Activated CD4-positive, alpha-beta T cell treated with anti-CD3 and anti-CD28 coated beads for 36 hours (primary cell): ENCODE results near the gene RASAL1. TPM values are rescaled to one million over a fixed set of nuclear protein-coding genes. Genes with fewer than 3 reads are reported as not detected.

Source experiments
- ATAC-seq: fragments of 200-7000 bp; cut with Tn5 transposase; one replicate; pipeline ENCODE4 v1.10.0; 2021; ENCODE audit warnings: mild to moderate bottlenecking, moderate library complexity
- CTCF ChIA-PET: fragments of 350-600 bp; sonication (Branson Sonifier 250); formaldehyde crosslinking; loops from one replicate; lab custom pipeline; 2021; ENCODE audit warnings: antibody characterized with exemption; lab: Charles Lee
- POLR2A ChIA-PET: fragments of 350-600 bp; sonication (Branson Sonifier 250); formaldehyde crosslinking; loops from one replicate; lab custom pipeline; 2021; ENCODE audit warnings: antibody characterized with exemption, inconsistent platforms; lab: Charles Lee
- DNase-seq: peaks from one replicate; pipeline ENCODE4 v3.0.0-alpha.2; 2020
- H3K27ac Mint-ChIP-seq: one replicate; pipeline ENCODE4 v1.8.0; 2021; ENCODE audit warnings: mixed read lengths
- H3K27me3 Mint-ChIP-seq: one replicate; pipeline ENCODE4 v1.8.0; 2021; ENCODE audit warnings: mixed read lengths
- H3K36me3 Mint-ChIP-seq: one replicate; pipeline ENCODE4 v1.8.0; 2021; ENCODE audit warnings: low read depth, mixed read lengths
- H3K4me1 Mint-ChIP-seq: one replicate; pipeline ENCODE4 v1.8.0; 2021; ENCODE audit warnings: mixed read lengths
- H3K4me3 Mint-ChIP-seq: one replicate; pipeline ENCODE4 v1.8.0; 2021; ENCODE audit warnings: mild to moderate bottlenecking, moderate library complexity, mixed read lengths
- H3K9me3 Mint-ChIP-seq: one replicate; pipeline ENCODE4 v1.8.0; 2021; ENCODE audit warnings: low read depth, mixed read lengths
- intact Hi-C, 2 experiments: fragments of 100-400 bp; cut with DNase I in 1 of 2; cut with micrococcal nuclease in 1 of 2; formaldehyde crosslinking; loops; one replicate each; pipeline versions ENCODE4 v1.14.2 to v1.15.1; 2022 to 2024; cut with DNase I, micrococcal nuclease
- total RNA-seq, 2 experiments: library from RNA; stranded (reverse); gene quantifications; one replicate each; pipeline ENCODE4 v1.2.3, GENCODE V29; 2021

Gene RASAL1
- total RNA-seq, 2 experiments from 2014 or later, result 9.0 to 10.6 TPM

DNA sequence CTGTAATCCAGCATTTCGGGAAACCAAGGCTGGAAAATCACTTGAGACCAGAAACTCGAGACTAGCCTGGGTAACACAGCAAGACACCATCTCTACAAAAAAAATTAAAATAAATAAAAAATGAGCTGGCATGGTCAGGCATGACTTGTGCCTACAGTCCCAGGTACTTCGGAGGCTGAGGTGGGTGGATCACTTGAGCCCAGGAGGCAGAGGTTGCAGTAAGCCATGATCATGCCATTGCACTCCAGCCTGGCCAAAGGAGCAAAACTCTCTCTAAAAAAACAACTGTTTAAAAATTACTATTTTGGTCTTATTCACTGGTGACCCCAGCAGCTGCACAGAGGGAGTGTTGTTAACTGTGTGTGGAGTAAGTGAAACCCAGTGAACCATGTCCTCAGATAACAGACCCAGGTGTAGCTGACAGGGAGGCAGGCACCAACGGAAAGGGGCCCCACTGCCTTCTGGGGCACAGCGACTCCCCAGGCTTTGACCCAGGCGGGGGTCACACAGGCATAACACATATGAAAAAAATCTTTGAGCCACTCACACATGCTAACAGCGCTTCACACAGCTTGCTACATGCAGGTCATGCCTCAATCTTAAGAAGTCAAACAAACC is 37.6 kb upstream of the RASAL1 start:
- peaks cover 70% of the 10 kb centered on the region for H3K36me3 Mint-ChIP-seq
- H3K27ac Mint-ChIP-seq, result no peak overlapping the region
- H3K9me3 Mint-ChIP-seq, result no peaks in the 10 kb centered on the region
- H3K4me3 Mint-ChIP-seq, result no peak overlapping the region
- no peak for ATAC-seq
- H3K27me3 Mint-ChIP-seq, result no peaks in the 10 kb centered on the region
- H3K4me1 Mint-ChIP-seq, result peaks cover 2% of the 10 kb centered on the region
- DNase-seq, result no peak
- POLR2A ChIA-PET, result interaction anchor here (0.6 kb wide), 2 partner anchors 8 to 12 kb away, joined by 3 to 4 read pairs; partner anchors contain the start of genes DDX54 and RITA1
- CTCF ChIA-PET, result interaction anchor here (0.9 to 4.7 kb wide), 14 partner anchors 11 to 183 kb away, joined by 4 to 30 read pairs (median 8); partner anchors contain the start of genes DDX54, RASAL1 and RITA1
- intact Hi-C loops, result no loop called here

DNA sequence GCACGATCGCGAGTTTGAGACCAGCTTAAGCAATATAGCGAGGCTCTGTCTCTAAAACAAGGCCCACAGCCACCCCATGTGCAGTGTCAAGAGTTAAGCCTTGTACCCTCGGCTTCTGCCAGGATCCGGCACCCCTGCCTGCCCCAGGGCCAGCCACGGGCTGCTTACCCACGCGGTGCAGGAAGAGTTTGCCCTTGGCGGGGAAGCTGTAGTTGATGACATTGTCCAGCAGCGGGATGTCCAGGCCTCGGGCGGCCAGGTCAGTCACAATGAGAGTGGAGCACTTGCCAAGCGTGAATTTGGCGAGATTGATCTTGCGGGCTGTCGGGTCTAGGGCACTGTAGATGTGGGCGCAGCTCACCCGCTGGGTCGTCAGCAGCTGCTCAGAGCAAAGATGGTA is 36.6 kb upstream of the RASAL1 start:
- Mint-ChIP-seq H3K27ac (peak overlapping the region; percentile 63), H3K4me1 (peaks cover 2% of the 10 kb centered on the region), H3K9me3 (no peaks in the 10 kb centered on the region), H3K4me3 (no peak overlapping the region), H3K27me3 (no peaks in the 10 kb centered on the region), H3K36me3 (peaks cover 60% of the 10 kb centered on the region)
- intact Hi-C loops, result no loop called here
- DNase-seq (no peak), ATAC-seq (no peak)
- ChIA-PET POLR2A (no interaction called here), CTCF (interaction anchor here (0.5 to 4.7 kb wide), 13 partner anchors 11 to 179 kb away, joined by 3 to 30 read pairs (median 5); partner anchors contain the start of genes DDX54 and RITA1)

DNA sequence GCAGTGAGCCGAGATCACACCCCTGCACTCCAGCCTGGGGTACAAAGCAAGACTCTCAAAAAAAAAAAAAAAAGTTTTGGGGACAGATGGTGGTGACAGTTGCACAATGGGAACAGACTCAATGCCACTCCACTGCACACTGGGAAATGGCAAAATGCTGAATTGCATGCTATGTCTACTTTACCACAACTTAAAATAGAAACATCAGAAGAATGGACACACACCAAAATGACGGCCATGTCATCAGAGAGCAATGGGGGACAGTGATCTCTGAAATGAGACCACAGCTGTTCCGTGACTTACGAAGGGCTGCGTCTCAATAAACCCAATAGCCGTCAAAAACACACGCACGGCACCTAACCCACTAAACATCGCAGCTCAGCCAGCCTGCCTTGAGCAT is 36.0 kb upstream of the RASAL1 start:
- Mint-ChIP-seq H3K4me3 (no peak overlapping the region), H3K27ac (no peak overlapping the region), H3K27me3 (no peaks in the 10 kb centered on the region), H3K9me3 (no peaks in the 10 kb centered on the region), H3K4me1 (peaks cover 2% of the 10 kb centered on the region), H3K36me3 (peaks cover 57% of the 10 kb centered on the region)
- ChIA-PET POLR2A (no interaction called here), CTCF (interaction anchor here (0.5 to 1.6 kb wide), 6 partner anchors 11 to 180 kb away, joined by 3 to 5 read pairs (median 4); no protein-coding TSS in a partner anchor)
- DNase-seq (no peak), ATAC-seq (no peak)
- intact Hi-C loops, result no loop called here

DNA sequence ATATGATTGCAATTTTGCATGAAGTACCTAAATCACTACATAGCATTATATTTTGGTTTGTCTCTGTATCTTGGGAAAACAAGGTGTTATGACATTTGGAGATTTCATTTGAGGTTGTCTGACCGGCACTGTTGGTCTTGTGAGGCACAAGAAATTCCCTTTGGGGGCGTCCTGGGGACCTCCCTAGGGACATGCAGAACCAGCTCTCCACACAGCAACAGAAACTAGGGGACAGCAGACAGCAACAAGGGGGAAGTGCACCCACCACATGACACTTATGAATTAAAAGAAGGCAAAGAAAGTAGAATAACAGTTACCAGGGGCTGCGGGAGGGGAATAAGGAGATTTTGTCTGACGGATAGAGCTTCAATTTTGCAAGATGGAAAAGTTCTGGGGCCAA is 35.4 kb upstream of the RASAL1 start:
- ATAC-seq (no peak), DNase-seq (no peak)
- no peak overlapping the region for H3K4me3 Mint-ChIP-seq
- peaks cover 2% of the 10 kb centered on the region for H3K4me1 Mint-ChIP-seq
- H3K36me3 Mint-ChIP-seq, result peaks cover 59% of the 10 kb centered on the region
- H3K27me3 Mint-ChIP-seq, result no peaks in the 10 kb centered on the region
- ChIA-PET POLR2A (no interaction called here), CTCF (interaction anchor here (0.6 to 1.6 kb wide), 3 partner anchors 13 to 179 kb away, joined by 3 to 5 read pairs (median 3); no protein-coding TSS in a partner anchor)
- H3K27ac Mint-ChIP-seq, result no peak overlapping the region
- no peaks in the 10 kb centered on the region for H3K9me3 Mint-ChIP-seq
- intact Hi-C loops, result no loop called here

DNA sequence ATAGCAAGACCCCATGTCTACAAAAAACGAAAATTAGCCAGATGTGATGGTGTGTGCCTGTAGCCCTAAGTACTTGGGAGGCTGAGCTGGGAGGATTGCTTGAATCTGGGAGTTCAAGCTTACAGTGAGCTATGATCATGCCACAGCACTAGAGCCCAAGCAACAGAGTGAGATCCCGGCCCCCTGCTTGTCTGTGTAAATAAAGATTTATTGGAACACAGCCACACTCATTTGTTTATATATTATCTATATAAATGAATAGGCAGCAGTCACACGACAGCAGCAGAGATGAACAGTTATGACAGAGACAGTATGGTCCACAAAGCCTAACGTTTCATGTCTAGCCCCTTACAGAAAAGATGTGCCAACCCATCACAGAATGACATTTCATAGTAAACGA is 34.9 kb upstream of the RASAL1 start:
- Mint-ChIP-seq H3K27ac (no peak overlapping the region), H3K4me3 (no peak overlapping the region), H3K27me3 (no peaks in the 10 kb centered on the region), H3K9me3 (no peaks in the 10 kb centered on the region), H3K36me3 (peaks cover 62% of the 10 kb centered on the region), H3K4me1 (peaks cover 2% of the 10 kb centered on the region)
- POLR2A ChIA-PET, result no interaction called here
- DNase-seq (no peak), ATAC-seq (no peak)
- CTCF ChIA-PET, result interaction anchor here (0.6 to 1.6 kb wide), 3 partner anchors 13 to 178 kb away, joined by 3 to 5 read pairs (median 3); no protein-coding TSS in a partner anchor
- intact Hi-C loops, result no loop called here

DNA sequence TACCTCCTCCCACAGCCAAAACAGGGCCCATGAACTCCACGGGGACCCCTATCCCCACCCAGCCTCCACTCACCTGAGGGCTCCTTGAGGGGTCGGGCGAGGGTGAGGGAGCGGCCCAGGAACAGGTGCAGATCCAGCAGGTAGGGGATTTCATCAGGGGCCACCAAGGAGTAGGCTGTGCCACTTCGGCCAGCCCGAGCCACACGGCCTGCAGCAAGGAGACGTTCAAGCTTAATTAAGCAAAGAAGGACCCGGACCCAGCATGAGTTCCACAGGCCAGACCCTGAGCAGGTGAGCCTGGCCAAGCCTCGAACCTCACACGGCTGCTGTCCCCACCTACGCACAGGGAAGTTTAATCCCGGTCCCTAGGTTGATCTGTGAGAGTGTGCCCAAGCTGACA is 34.1 kb upstream of the RASAL1 start:
- intact Hi-C loops, result no loop called here

DNA sequence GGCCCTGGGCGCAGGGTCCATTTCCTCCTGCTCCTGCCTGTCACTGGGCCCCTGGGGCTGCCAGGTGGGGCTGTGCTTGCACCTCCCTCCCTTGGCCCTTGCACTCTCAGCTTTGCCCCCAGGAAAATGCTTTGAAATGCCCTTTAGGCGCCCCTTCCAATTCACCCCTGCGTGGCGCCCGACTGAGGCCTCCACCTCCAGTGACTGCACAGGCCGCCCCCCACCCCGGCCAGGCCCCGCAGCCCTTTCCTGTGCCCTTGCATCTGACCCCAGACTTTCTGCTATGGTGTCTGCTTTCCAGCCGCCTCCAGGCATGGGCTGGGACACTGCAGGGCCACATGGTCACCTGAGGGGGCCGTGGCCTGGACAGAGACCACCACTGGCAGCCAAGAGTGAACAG is 32.3 kb upstream of the RASAL1 start:
- POLR2A ChIA-PET, result no interaction called here
- H3K9me3 Mint-ChIP-seq, result no peaks in the 10 kb centered on the region
- H3K4me3 Mint-ChIP-seq, result no peak overlapping the region
- H3K27ac Mint-ChIP-seq, result no peak overlapping the region
- intact Hi-C loops, result no loop called here
- CTCF ChIA-PET, result interaction anchor here (0.6 kb wide), 1 partner anchor 9 kb away, joined by 3 read pairs; no protein-coding TSS in a partner anchor
- no peak for DNase-seq
- no peak for ATAC-seq
- H3K4me1 Mint-ChIP-seq, result no peaks in the 10 kb centered on the region
- H3K36me3 Mint-ChIP-seq, result peaks cover 56% of the 10 kb centered on the region
- no peaks in the 10 kb centered on the region for H3K27me3 Mint-ChIP-seq

More for the DNA sequence above, 34.1 kb upstream of the RASAL1 start:
- Mint-ChIP-seq H3K9me3 (no peaks in the 10 kb centered on the region), H3K4me3 (no peak overlapping the region), H3K36me3 (peaks cover 59% of the 10 kb centered on the region), H3K4me1 (peaks cover 2% of the 10 kb centered on the region), H3K27ac (no peak overlapping the region), H3K27me3 (no peaks in the 10 kb centered on the region)
- ChIA-PET POLR2A (no interaction called here), CTCF (interaction anchor here (0.7 to 1.6 kb wide), 4 partner anchors 9 to 207 kb away, joined by 3 to 5 read pairs (median 3); no protein-coding TSS in a partner anchor)
- no peak for DNase-seq
- no peak for ATAC-seq

DNA sequence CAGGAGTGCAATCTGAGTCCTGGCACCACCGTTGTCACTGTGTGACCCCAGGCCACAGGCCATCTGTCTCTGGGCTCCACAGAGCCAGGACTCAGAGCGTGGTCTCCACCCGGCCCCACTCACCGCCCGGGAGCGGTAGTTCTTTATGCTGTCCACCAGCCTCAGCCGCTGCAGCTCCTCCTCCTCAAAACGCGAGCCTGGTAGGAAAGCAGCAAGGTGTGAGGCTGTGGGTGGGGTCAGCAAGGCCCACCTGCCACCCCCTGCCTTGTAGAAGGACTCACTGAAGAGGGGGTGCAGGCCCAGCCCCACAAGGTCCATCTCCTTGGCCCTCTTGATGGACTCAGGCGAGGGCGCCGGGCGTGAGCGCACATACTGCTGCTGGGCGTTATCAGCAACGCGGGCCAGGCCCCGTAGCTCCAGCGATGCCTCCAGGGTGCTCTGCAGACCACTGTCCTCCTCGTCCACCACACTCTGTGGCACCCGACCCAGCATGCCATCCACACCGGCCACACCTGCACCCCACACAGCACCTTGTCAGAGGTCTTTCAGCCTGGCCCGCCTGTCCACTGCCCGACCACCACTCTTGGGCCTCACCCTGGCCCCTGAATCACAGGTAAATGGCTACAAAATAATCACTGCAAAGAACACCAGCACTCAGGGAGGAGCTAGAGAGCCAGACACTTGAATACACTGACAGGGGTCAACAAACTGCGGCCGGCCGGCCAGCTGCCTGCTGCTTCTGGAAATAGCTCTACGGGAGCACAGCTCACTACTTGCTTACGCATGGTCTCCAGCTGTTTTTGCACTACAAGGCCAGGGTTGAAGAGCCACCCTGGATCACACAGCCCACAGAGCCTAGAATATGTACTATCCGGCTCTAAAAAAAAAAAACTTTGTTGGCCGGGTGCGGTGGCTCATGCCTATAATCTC is 30.2 kb upstream of the RASAL1 start:
- no peaks in the 10 kb centered on the region for H3K9me3 Mint-ChIP-seq
- intact Hi-C loops, result no loop called here
- DNase-seq (no peak), ATAC-seq (no peak)
- ChIA-PET POLR2A (interaction anchor here (0.7 to 1.9 kb wide), 2 partner anchors 11 to 12 kb away, joined by 3 to 7 read pairs; no protein-coding TSS in a partner anchor), CTCF (interaction anchor here (0.8 to 2.7 kb wide), 5 partner anchors 9 to 120 kb away, joined by 3 to 17 read pairs (median 3); no protein-coding TSS in a partner anchor)
- no peak overlapping the region for H3K27ac Mint-ChIP-seq
- no peaks in the 10 kb centered on the region for H3K4me1 Mint-ChIP-seq
- H3K4me3 Mint-ChIP-seq, result no peak overlapping the region
- peaks cover 47% of the 10 kb centered on the region for H3K36me3 Mint-ChIP-seq
- H3K27me3 Mint-ChIP-seq, result no peaks in the 10 kb centered on the region

DNA sequence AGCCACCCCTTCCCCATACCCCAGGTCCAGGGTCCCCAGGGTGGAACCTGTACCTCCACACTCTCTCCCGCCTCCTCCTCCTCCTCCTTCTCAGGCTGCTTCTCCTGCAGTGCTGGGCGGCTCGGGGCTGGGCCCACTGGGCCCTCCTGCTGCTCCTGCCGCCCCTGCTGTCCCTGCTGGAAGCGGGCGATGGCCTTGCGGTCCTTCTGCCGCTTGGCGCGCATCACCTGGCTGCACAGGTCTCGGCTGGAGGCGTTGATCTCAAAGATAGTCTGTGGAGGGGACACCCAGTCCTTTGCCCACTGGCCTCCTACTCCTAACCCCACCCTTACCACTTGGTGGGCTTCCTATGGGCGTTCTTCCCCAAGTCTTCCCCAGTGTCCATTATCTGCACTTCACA is 28.5 kb upstream of the RASAL1 start:
- H3K27ac Mint-ChIP-seq, result no peak overlapping the region
- no peak overlapping the region for H3K4me3 Mint-ChIP-seq
- intact Hi-C loops, result no loop called here
- ChIA-PET CTCF (interaction anchor here (0.7 kb wide), 1 partner anchor 13 kb away, joined by 3 read pairs; no protein-coding TSS in a partner anchor), POLR2A (no interaction called here)
- no peak for DNase-seq
- no peak for ATAC-seq
- H3K36me3 Mint-ChIP-seq, result peaks cover 43% of the 10 kb centered on the region
- H3K4me1 Mint-ChIP-seq, result no peaks in the 10 kb centered on the region
- H3K27me3 Mint-ChIP-seq, result no peaks in the 10 kb centered on the region
- H3K9me3 Mint-ChIP-seq, result no peaks in the 10 kb centered on the region

DNA sequence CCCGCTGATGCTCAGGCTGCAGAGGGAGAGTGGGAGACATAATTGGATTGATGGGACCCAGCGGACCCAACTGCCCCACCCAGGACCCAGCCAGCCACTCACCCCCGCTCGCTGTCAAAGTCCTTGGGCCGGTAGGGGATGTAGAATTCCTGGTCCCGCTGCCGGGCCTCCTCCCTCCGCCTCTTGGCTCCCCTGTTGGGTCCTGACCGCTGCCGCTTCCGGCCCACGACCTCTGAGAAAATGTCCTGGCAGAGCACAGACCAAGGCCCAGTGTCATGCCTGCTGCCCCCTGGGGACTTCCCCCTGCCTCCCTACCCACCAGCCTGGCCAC is 27.4 kb upstream of the RASAL1 start:
- Mint-ChIP-seq H3K36me3 (peaks cover 43% of the 10 kb centered on the region), H3K4me3 (no peak overlapping the region), H3K27ac (no peak overlapping the region), H3K4me1 (no peaks in the 10 kb centered on the region), H3K9me3 (no peaks in the 10 kb centered on the region), H3K27me3 (no peaks in the 10 kb centered on the region)
- intact Hi-C loops, result no loop called here
- ATAC-seq (no peak), DNase-seq (no peak)
- CTCF ChIA-PET, result interaction anchor here (3.5 kb wide), 1 partner anchor 11 kb away, joined by 23 read pairs; no protein-coding TSS in a partner anchor
- POLR2A ChIA-PET, result no interaction called here
